Activated CD8-positive, alpha-beta T cell treated with anti-CD3 and anti-CD28 coated beads for 36 hours (primary cell): ENCODE data around the gene KLK10. TPM values are rescaled to one million over a fixed set of nuclear protein-coding genes. Genes with fewer than 3 reads are reported as not detected.

Experiments used
- ATAC-seq: fragments of 200-7000 bp; cut with Tn5 transposase; one replicate; pipeline ENCODE4 v1.10.0; 2021; ENCODE audit warnings: mild to moderate bottlenecking, moderate library complexity
- CTCF ChIA-PET: fragments of 350-600 bp; sonication (Branson Sonifier 250); formaldehyde crosslinking; loops from one replicate; lab custom pipeline; 2021; ENCODE audit warnings: antibody characterized with exemption; lab: Charles Lee
- POLR2A ChIA-PET: fragments of 350-600 bp; sonication (Branson Sonifier 250); formaldehyde crosslinking; loops from one replicate; lab custom pipeline; 2021; ENCODE audit warnings: antibody characterized with exemption; lab: Charles Lee
- DNase-seq: peaks from one replicate; pipeline ENCODE4 v3.0.0-alpha.2; 2020
- H3K27ac Mint-ChIP-seq: one replicate; pipeline ENCODE4 v1.8.0; 2021; ENCODE audit warnings: mild to moderate bottlenecking, mixed read lengths
- H3K27me3 Mint-ChIP-seq: one replicate; pipeline ENCODE4 v1.8.0; 2021; ENCODE audit warnings: mixed read lengths
- H3K36me3 Mint-ChIP-seq: one replicate; pipeline ENCODE4 v1.8.0; 2021; ENCODE audit warnings: low read depth, mixed read lengths
- H3K4me1 Mint-ChIP-seq: one replicate; pipeline ENCODE4 v1.8.0; 2021; ENCODE audit warnings: low read depth, mixed read lengths
- H3K4me3 Mint-ChIP-seq: one replicate; pipeline ENCODE4 v1.8.0; 2021; ENCODE audit warnings: mild to moderate bottlenecking, moderate library complexity, mixed read lengths
- H3K9me3 Mint-ChIP-seq: one replicate; pipeline ENCODE4 v1.8.0; 2021; ENCODE audit warnings: mixed read lengths
- CTCF ChIP-seq: fragments of 200-600 bp; IDR thresholded peaks from one replicate; pipeline ENCODE4 v1.8.0; 2022; ENCODE audit warnings: antibody characterized with exemption, mild to moderate bottlenecking
- intact Hi-C: fragments of 100-400 bp; cut with micrococcal nuclease; formaldehyde crosslinking; loops from one replicate; pipeline ENCODE4 v1.10.0; 2022
- total RNA-seq, 2 experiments: library from RNA; stranded (reverse); gene quantifications; one replicate each; pipeline ENCODE4 v1.2.3, GENCODE V29; 2021

Gene KLK10
- total RNA-seq, 2 experiments from 2014 or later, result not detected

GRCh38 chr19:51034704-51035103 lies 15.2 kb upstream of the KLK10 start, which contains the start of gene KLK12:
Gene KLK12 (minus strand): TSS chr19:51035002. CDS start chr19:51034621, 381 bp downstream.
- ChIA-PET CTCF (no interaction called here), POLR2A (no interaction called here)
- no peak for TF ChIP-seq CTCF
- ATAC-seq (no peak), DNase-seq (no peak)
- Mint-ChIP-seq H3K4me1 (no peaks in the 10 kb centered on the region), H3K36me3 (no peaks in the 10 kb centered on the region), H3K4me3 (no peak within 1 kb of the TSS), H3K27ac (no peak within 1 kb of the TSS), H3K9me3 (no peaks in the 10 kb centered on the region), H3K27me3 (peaks cover 20% of the 10 kb centered on the region)
- intact Hi-C loops, result no loop called here

- Mint-ChIP-seq H3K4me3 (no peak overlapping the region), H3K27ac (no peak overlapping the region), H3K27me3 (peaks cover 27% of the 10 kb centered on the region), H3K36me3 (no peaks in the 10 kb centered on the region), H3K9me3 (no peaks in the 10 kb centered on the region), H3K4me1 (no peaks in the 10 kb centered on the region)
- intact Hi-C loops, result no loop called here
- DNase-seq, result no peak
- ChIA-PET CTCF (no interaction called here), POLR2A (no interaction called here)
- no peak for TF ChIP-seq CTCF
- ATAC-seq, result no peak
Measured at GRCh38 chr19:51031880-51032225, 12.3 kb upstream of the KLK10 start.

- POLR2A ChIA-PET, result no interaction called here
- H3K36me3 Mint-ChIP-seq, result no peaks in the 10 kb centered on the region
- CTCF ChIA-PET, result no interaction called here
- H3K27ac Mint-ChIP-seq, result no peak overlapping the region
- DNase-seq (no peak), ATAC-seq (no peak)
- H3K9me3 Mint-ChIP-seq, result no peaks in the 10 kb centered on the region
- H3K27me3 Mint-ChIP-seq, result peaks cover 30% of the 10 kb centered on the region
- TF ChIP-seq CTCF, result no peak
- H3K4me1 Mint-ChIP-seq, result no peaks in the 10 kb centered on the region
- intact Hi-C loops, result no loop called here
- H3K4me3 Mint-ChIP-seq, result no peak overlapping the region
Measured at GRCh38 chr19:51031220-51031879, 11.8 kb upstream of the KLK10 start.

- intact Hi-C loops, result no loop called here
- peaks cover 31% of the 10 kb centered on the region for H3K27me3 Mint-ChIP-seq
- DNase-seq (no peak), ATAC-seq (no peak)
- no peak for TF ChIP-seq CTCF
- no peaks in the 10 kb centered on the region for H3K36me3 Mint-ChIP-seq
- ChIA-PET CTCF (no interaction called here), POLR2A (no interaction called here)
- no peaks in the 10 kb centered on the region for H3K4me1 Mint-ChIP-seq
- H3K27ac Mint-ChIP-seq, result no peak overlapping the region
- H3K9me3 Mint-ChIP-seq, result no peaks in the 10 kb centered on the region
- H3K4me3 Mint-ChIP-seq, result no peak overlapping the region
Measured at GRCh38 chr19:51030631-51031030, 11.1 kb upstream of the KLK10 start.

GRCh38 chr19:51029718-51030117 lies 10.2 kb upstream of the KLK10 start:
- Mint-ChIP-seq H3K4me3 (no peak overlapping the region), H3K36me3 (no peaks in the 10 kb centered on the region), H3K4me1 (no peaks in the 10 kb centered on the region), H3K27ac (no peak overlapping the region), H3K9me3 (no peaks in the 10 kb centered on the region), H3K27me3 (peaks cover 31% of the 10 kb centered on the region)
- DNase-seq (no peak), ATAC-seq (no peak)
- no peak for TF ChIP-seq CTCF
- intact Hi-C loops, result no loop called here
- ChIA-PET POLR2A (no interaction called here), CTCF (no interaction called here)
